ENCODE results near the gene NAALAD2.
"Not testable (repeated sequence)": the region's sequence is repeated elsewhere in the genome, so short reads cannot be mapped to it uniquely, and the experiment has no call there.

NAALAD2 gene

GRCh38 chr11:90235526-90235925, 101.1 kb downstream of the NAALAD2 start:
- H3K4me1 ChIP-seq (ENCODE audit: control insufficient read depth in 2 of 2, insufficient read depth in 2 of 2, low read length in 2 of 2), result peaks cover 0 to 8% of the 10 kb centered on the region in 2 donors
- no peaks in the 10 kb centered on the region for H3K27me3 ChIP-seq (ENCODE audit: control insufficient read depth in 2 of 2, insufficient read depth in 2 of 2, low read length in 2 of 2)
- H3K9ac ChIP-seq (ENCODE audit: low read depth in 1 of 2, low read length in 2 of 2), result no peak overlapping the region
- H3K27ac ChIP-seq (ENCODE audit: low read depth in 2 of 2, low read length in 2 of 2), result peak overlapping the region in 1 of 2 donors; percentile 45
- no peaks in the 10 kb centered on the region for H3K9me3 ChIP-seq (ENCODE audit: control insufficient read depth in 2 of 2, low read length in 2 of 2)
- H3K4me3 ChIP-seq (ENCODE audit: low read length in 2 of 2), result no peak overlapping the region
- H3K36me3 ChIP-seq (ENCODE audit: control insufficient read depth in 2 of 2, insufficient read depth in 2 of 2, low read length in 2 of 2), result no peaks in the 10 kb centered on the region

- H3K4me1 ChIP-seq (ENCODE audit: control insufficient read depth in 2 of 2, insufficient read depth in 2 of 2, low read length in 2 of 2), result peaks cover 0 to 8% of the 10 kb centered on the region in 2 donors
- no peak overlapping the region for H3K9ac ChIP-seq (ENCODE audit: low read depth in 1 of 2, low read length in 2 of 2)
- H3K4me3 ChIP-seq (ENCODE audit: low read length in 2 of 2), result no peak overlapping the region
- no peaks in the 10 kb centered on the region for H3K27me3 ChIP-seq (ENCODE audit: control insufficient read depth in 2 of 2, insufficient read depth in 2 of 2, low read length in 2 of 2)
- H3K9me3 ChIP-seq (ENCODE audit: control insufficient read depth in 2 of 2, low read length in 2 of 2), result no peaks in the 10 kb centered on the region
- H3K36me3 ChIP-seq (ENCODE audit: control insufficient read depth in 2 of 2, insufficient read depth in 2 of 2, low read length in 2 of 2), result no peaks in the 10 kb centered on the region
- H3K27ac ChIP-seq (ENCODE audit: low read depth in 2 of 2, low read length in 2 of 2), result no peak overlapping the region
Measured at GRCh38 chr11:90237004-90237403, 102.5 kb downstream of the NAALAD2 start.

GRCh38 chr11:90239967-90240636, 105.6 kb downstream of the NAALAD2 start:
- H3K9me3 ChIP-seq (ENCODE audit: control insufficient read depth in 2 of 2, low read length in 2 of 2); H3K27ac ChIP-seq (ENCODE audit: low read depth in 2 of 2, low read length in 2 of 2); H3K27me3 ChIP-seq (ENCODE audit: control insufficient read depth in 2 of 2, insufficient read depth in 2 of 2, low read length in 2 of 2); H3K4me1 ChIP-seq (ENCODE audit: control insufficient read depth in 2 of 2, insufficient read depth in 2 of 2, low read length in 2 of 2); H3K9ac ChIP-seq (ENCODE audit: low read depth in 1 of 2, low read length in 2 of 2); H3K4me3 ChIP-seq (ENCODE audit: low read length in 2 of 2); H3K36me3 ChIP-seq (ENCODE audit: control insufficient read depth in 2 of 2, insufficient read depth in 2 of 2, low read length in 2 of 2): not testable (repeated sequence)

GRCh38 chr11:90241414-90241813, 107.0 kb downstream of the NAALAD2 start:
- no peak overlapping the region for H3K4me3 ChIP-seq (ENCODE audit: low read length in 2 of 2)
- H3K4me1 ChIP-seq (ENCODE audit: control insufficient read depth in 2 of 2, insufficient read depth in 2 of 2, low read length in 2 of 2), result no peaks in the 10 kb centered on the region
- H3K27me3 ChIP-seq (ENCODE audit: control insufficient read depth in 2 of 2, insufficient read depth in 2 of 2, low read length in 2 of 2), result no peaks in the 10 kb centered on the region
- H3K36me3 ChIP-seq (ENCODE audit: control insufficient read depth in 2 of 2, insufficient read depth in 2 of 2, low read length in 2 of 2), result no peaks in the 10 kb centered on the region
- no peak overlapping the region for H3K27ac ChIP-seq (ENCODE audit: low read depth in 2 of 2, low read length in 2 of 2)
- H3K9me3 ChIP-seq (ENCODE audit: control insufficient read depth in 2 of 2, low read length in 2 of 2), result no peaks in the 10 kb centered on the region
- no peak overlapping the region for H3K9ac ChIP-seq (ENCODE audit: low read depth in 1 of 2, low read length in 2 of 2)
